HepG2 (cell line): ENCODE data around the gene MAT2A. TPM values are rescaled to one million over a fixed set of nuclear protein-coding genes. Genes with fewer than 3 reads are reported as not detected.
A peak's percentile ranks its signal among the peaks of the same experiment; 100 is the strongest.

Experiments
- ELF1 ChIP-seq: sonication (generic); formaldehyde crosslinking; IDR thresholded peaks from 2 replicates; pipeline ENCODE4 v1.4.0; 2020; ENCODE audit warnings: missing genetic modification reagents
- ELF4 ChIP-seq: sonication (generic); formaldehyde crosslinking; IDR thresholded peaks from 2 replicates; pipeline ENCODE4 v1.5.0; 2020; ENCODE audit warnings: missing genetic modification reagents, mild to moderate bottlenecking, moderate library complexity, borderline replicate concordance
- FOXP4 ChIP-seq: sonication (generic); formaldehyde crosslinking; IDR thresholded peaks from 2 replicates; pipeline ENCODE4 v1.4.0; 2020; ENCODE audit warnings: missing genetic modification reagents
- HMG20B ChIP-seq: conservative IDR thresholded peaks from 2 replicates; pipeline ENCODE4 v1.6.1; 2016; ENCODE audit warnings: missing genetic modification reagents, missing compliant biosample characterization
- HOXA7 ChIP-seq: sonication (generic); formaldehyde crosslinking; IDR thresholded peaks from 2 replicates; pipeline ENCODE4 v1.8.1; 2022; ENCODE audit warnings: mild to moderate bottlenecking, missing genetic modification reagents, moderate library complexity
- KLF6 ChIP-seq: IDR thresholded peaks from 2 replicates; pipeline ENCODE4 v1.8.0; 2016; ENCODE audit warnings: missing biosample characterization, missing genetic modification reagents
- MEIS2 ChIP-seq: sonication (generic); formaldehyde crosslinking; IDR thresholded peaks from 2 replicates; pipeline ENCODE4 v1.9.0; 2021; ENCODE audit warnings: mild to moderate bottlenecking, missing genetic modification reagents
- MNT ChIP-seq: fragments of 450-650 bp; IDR thresholded peaks from 2 replicates; pipeline ENCODE4 v1.6.1; 2016
- NRL ChIP-seq: sonication (generic); formaldehyde crosslinking; IDR thresholded peaks from 2 replicates; pipeline ENCODE4 v1.5.0; 2020; ENCODE audit warnings: missing genetic modification reagents, mild to moderate bottlenecking, moderate library complexity, borderline replicate concordance
- PRPF4 ChIP-seq: fragments of 200-400 bp; formaldehyde crosslinking; IDR thresholded peaks from 2 replicates; pipeline ENCODE4 v1.6.1; 2016; ENCODE audit warnings: low read length, low read depth; ENCODE audit not compliant: poor library complexity, severe bottlenecking
- REPIN1 ChIP-seq: sonication (generic); formaldehyde crosslinking; IDR thresholded peaks from 2 replicates; pipeline ENCODE4 v1.8.0; 2022; ENCODE audit warnings: missing genetic modification reagents, low read depth, mild to moderate bottlenecking, borderline replicate concordance
- SALL2 ChIP-seq: sonication (generic); formaldehyde crosslinking; IDR thresholded peaks from 2 replicates; pipeline ENCODE4 v1.8.1; 2023; ENCODE audit warnings: mild to moderate bottlenecking, missing genetic modification reagents, inconsistent platforms
- TARDBP ChIP-seq: sonication (generic); formaldehyde crosslinking; IDR thresholded peaks from 2 replicates; pipeline ENCODE4 v1.8.0; 2022; ENCODE audit warnings: mild to moderate bottlenecking, missing genetic modification reagents
- THAP11 ChIP-seq: IDR thresholded peaks from 2 replicates; pipeline ENCODE4 v1.6.1; 2016; ENCODE audit warnings: missing biosample characterization, missing genetic modification reagents
- ZBTB25 ChIP-seq: IDR thresholded peaks from 2 replicates; pipeline ENCODE4 v1.6.1; 2018; ENCODE audit warnings: missing genetic modification reagents
- ZBTB34 ChIP-seq: sonication (generic); formaldehyde crosslinking; IDR thresholded peaks from 2 replicates; pipeline ENCODE4 v1.8.0; 2022; ENCODE audit warnings: mild to moderate bottlenecking, missing genetic modification reagents
- ZNF331 ChIP-seq: sonication (generic); formaldehyde crosslinking; IDR thresholded peaks from 2 replicates; pipeline ENCODE4 v1.4.0; 2020; ENCODE audit warnings: missing genetic modification reagents
- ZNF414 ChIP-seq: sonication (generic); formaldehyde crosslinking; IDR thresholded peaks from 2 replicates; pipeline ENCODE4 v1.5.0; 2020; ENCODE audit warnings: missing genetic modification reagents
- ZNF530 ChIP-seq: sonication (generic); formaldehyde crosslinking; IDR thresholded peaks from 2 replicates; pipeline ENCODE4 v1.5.0; 2020; ENCODE audit warnings: low read depth, mild to moderate bottlenecking, missing genetic modification reagents
- ZNF710 ChIP-seq: sonication (generic); formaldehyde crosslinking; IDR thresholded peaks from 2 replicates; pipeline ENCODE4 v1.5.0; 2020; ENCODE audit warnings: mild to moderate bottlenecking, missing genetic modification reagents, borderline replicate concordance
- ZNF777 ChIP-seq: sonication (generic); formaldehyde crosslinking; IDR thresholded peaks from 2 replicates; pipeline ENCODE4 v1.4.0; 2020; ENCODE audit warnings: missing genetic modification reagents
- ZNF879 ChIP-seq: sonication (generic); formaldehyde crosslinking; IDR thresholded peaks from 2 replicates; pipeline ENCODE4 v1.8.1; 2023; ENCODE audit warnings: missing genetic modification reagents
- ZSCAN12 ChIP-seq: sonication (generic); formaldehyde crosslinking; IDR thresholded peaks from 2 replicates; pipeline ENCODE4 v1.9.0; 2021; ENCODE audit warnings: mild to moderate bottlenecking, missing genetic modification reagents
- polyA plus RNA-seq, 8 experiments: library from polyadenylated mRNA; depleted of rRNA in 3 of 8; stranded (reverse) in 7 of 8; unstranded in 1 of 8; fragments of >200 nt; fragmentation: Illumina TruSeq in 4 of 8; extraction: Trizol in 4 of 8; gene quantifications; 2 replicates each; pipeline versions ENCODE4 v1.2.1 to v1.2.3, GENCODE V29; 2011 to 2016; ENCODE audit warnings: low read depth in 4 of 8, missing spikeins in 1 of 8, mixed read lengths in 1 of 8; ENCODE audit not compliant: insufficient read depth in 1 of 8
- total RNA-seq, 5 experiments: library from RNA; depleted of rRNA; stranded (reverse); fragments of >200 nt; fragmentation: Illumina TruSeq; extraction: Trizol; gene quantifications; 2 replicates each; pipeline ENCODE4 v1.2.3, GENCODE V29; 2016; ENCODE audit warnings: low read depth in 1 of 5

MAT2A gene
- total and polyA plus RNA-seq, 2 of the 13 experiments (the other 11 are each of a cell fraction or from before 2014, with no cell fraction given): 155 to 331 TPM

GRCh38 chr2:85593023-85593422 is 54.1 kb downstream of the MAT2A start (continued):
- TF ChIP-seq REPIN1 (CRISPR knock-in tag): no peak
- TF ChIP-seq TARDBP: no peak
- no peak for TF ChIP-seq ZNF414
- TF ChIP-seq PRPF4: no peak
- no peak for TF ChIP-seq ZNF879
- TF ChIP-seq ZBTB25 (CRISPR knock-in tag): no peak
- no peak for TF ChIP-seq MNT
- TF ChIP-seq ELF1: no peak
- TF ChIP-seq ZNF710 (CRISPR knock-in tag): peak; percentile 48; the same call in 1 of the 2 replicates
- TF ChIP-seq NRL (CRISPR knock-in tag): no peak
- TF ChIP-seq THAP11 (CRISPR knock-in tag): peak; percentile 40; the same call in 1 of the 2 replicates
- no peak for TF ChIP-seq KLF6
- TF ChIP-seq ZNF530 (CRISPR knock-in tag): no peak
- TF ChIP-seq ZNF777 (CRISPR knock-in tag): no peak
- no peak for TF ChIP-seq ZSCAN12 (CRISPR knock-in tag)
- TF ChIP-seq FOXP4: 0 out of 2 replicates have a peak, but pooled peaks have one; percentile 47
- 0 out of 2 replicates have a peak, but pooled peaks have one; percentile 33 for TF ChIP-seq ZNF331 (CRISPR knock-in tag)
- TF ChIP-seq MEIS2 (CRISPR knock-in tag): no peak
- no peak for TF ChIP-seq ELF4 (CRISPR knock-in tag)
- TF ChIP-seq HMG20B (CRISPR knock-in tag): no peak
- no peak for TF ChIP-seq HOXA7 (CRISPR knock-in tag)
- no peak for TF ChIP-seq SALL2 (CRISPR knock-in tag)
- no peak; the same call in 1 of the 2 replicates for TF ChIP-seq ZBTB34
